Esophagus (tissue), 2 donors: ENCODE data around the gene C1orf105. TPM values are rescaled to one million over a fixed set of nuclear protein-coding genes. Genes with fewer than 3 reads are reported as not detected.

ENCODE experiments used
- H3K27ac ChIP-seq, 2 donors: one replicate each; pipeline ENCODE4 v1.5.1; 2013; ENCODE audit warnings: low read depth in 2 of 2, mild to moderate bottlenecking in 2 of 2, inconsistent platforms in 1 of 2, low read length in 1 of 2, moderate library complexity in 1 of 2
- H3K27me3 ChIP-seq, 2 donors: one replicate each; pipeline ENCODE4 v1.6.1; 2013; ENCODE audit warnings: low read length in 2 of 2, control low read depth in 1 of 2, mild to moderate bottlenecking in 1 of 2; ENCODE audit not compliant: insufficient read depth in 2 of 2, control insufficient read depth in 1 of 2
- H3K36me3 ChIP-seq, 2 donors: one replicate each; pipeline ENCODE4 v1.6.1; 2013; ENCODE audit warnings: low read length in 1 of 2; ENCODE audit not compliant: control insufficient read depth in 2 of 2, insufficient read depth in 2 of 2
- H3K4me1 ChIP-seq, 2 donors: one replicate each; pipeline ENCODE4 v1.6.1; 2013; ENCODE audit warnings: low read length in 1 of 2; ENCODE audit not compliant: control insufficient read depth in 2 of 2, insufficient read depth in 2 of 2
- H3K4me3 ChIP-seq, 2 donors: one replicate each; pipeline ENCODE4 v1.5.1; 2013; ENCODE audit warnings: low read length in 2 of 2, mild to moderate bottlenecking in 2 of 2, low read depth in 1 of 2, moderate library complexity in 1 of 2
- H3K9me3 ChIP-seq, 2 donors: one replicate each; pipeline ENCODE4 v1.6.1; 2013; ENCODE audit warnings: mild to moderate bottlenecking in 2 of 2, low read depth in 1 of 2, low read length in 1 of 2, moderate library complexity in 1 of 2; ENCODE audit not compliant: control insufficient read depth in 2 of 2, insufficient read depth in 1 of 2
- WGBS, 2 donors: extraction: QIAGEN DNeasy Blood & Tissue Kit; methylation state at CpG; one replicate each; pipeline ENCODE4 v1.1.7; 2013; 5-methylcytosine and 5-hydroxymethylcytosine counted together
- polyA plus RNA-seq, 2 donors: library from polyadenylated mRNA; stranded (reverse); fragments of 200-250 nt; gene quantifications; one replicate each; pipeline ENCODE4 v1.2.3, GENCODE V29; 2013
- donor health status: healthy with polysubstance abuse.
- donor health status: Bipolar disorder and iron deficiency.

The C1orf105 gene
- polyA plus RNA-seq, 2 donors, result not detected

DNA sequence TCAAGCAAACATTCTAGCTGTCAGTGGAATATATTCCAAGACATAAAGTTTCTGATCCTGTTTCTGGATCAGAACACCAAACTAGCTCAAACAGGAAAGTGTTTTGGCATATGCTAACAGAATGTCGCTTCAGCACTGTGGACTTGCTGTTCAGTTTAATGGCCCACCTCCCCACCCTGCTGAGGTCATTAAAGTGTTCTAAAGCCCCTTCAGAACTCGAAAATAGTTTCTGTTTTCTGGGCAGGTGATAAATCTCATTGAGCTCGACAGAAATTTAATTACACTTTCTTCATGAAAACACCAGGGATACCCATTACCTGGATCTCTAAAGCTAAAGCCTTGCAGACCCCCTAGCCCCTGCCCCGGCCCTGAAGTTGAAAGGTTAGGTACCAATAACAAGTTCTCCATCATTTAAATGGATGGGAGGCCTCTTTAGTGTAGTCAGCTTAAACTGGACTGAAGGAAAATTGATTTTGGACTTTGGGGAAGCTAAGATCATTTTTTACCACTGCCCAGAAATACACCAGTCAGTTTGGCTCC is 3.9 kb upstream of the C1orf105 start:
- Histone ChIP-seq H3K9me3 (no peaks in the 10 kb centered on the region), H3K27ac (no peak overlapping the region), H3K36me3 (no peaks in the 10 kb centered on the region), H3K27me3 (no peaks in the 10 kb centered on the region), H3K4me3 (no peak overlapping the region), H3K4me1 (no peaks in the 10 kb centered on the region)
- 72 to 75% methylated on average over 4 of the region's 4 CpGs for WGBS, 2 donors

DNA sequence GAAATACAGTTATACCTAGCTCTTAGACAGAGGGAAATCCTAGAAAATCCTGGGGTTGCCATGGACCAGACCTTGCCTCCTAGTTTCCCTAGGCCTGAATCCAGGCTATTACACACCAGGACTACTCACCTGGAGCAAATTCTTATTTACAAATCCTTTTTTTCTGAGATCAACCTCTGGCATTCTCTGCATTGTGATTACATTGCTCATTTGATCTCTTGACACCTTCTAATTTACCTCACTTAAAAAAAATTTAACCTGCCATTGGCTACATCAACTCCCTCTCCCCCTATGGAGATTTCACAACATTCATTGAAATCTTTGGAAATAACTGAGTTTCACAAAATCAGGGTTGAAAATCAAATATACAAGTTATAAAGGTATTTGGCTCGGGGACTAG is 2.9 kb upstream of the C1orf105 start:
- Histone ChIP-seq H3K36me3 (no peaks in the 10 kb centered on the region), H3K9me3 (no peaks in the 10 kb centered on the region), H3K4me3 (no peak overlapping the region), H3K4me1 (no peaks in the 10 kb centered on the region), H3K27ac (no peak overlapping the region), H3K27me3 (no peaks in the 10 kb centered on the region)
- WGBS, 2 donors, result 93 to 96% methylated on average over 1 of the region's 1 CpG

DNA sequence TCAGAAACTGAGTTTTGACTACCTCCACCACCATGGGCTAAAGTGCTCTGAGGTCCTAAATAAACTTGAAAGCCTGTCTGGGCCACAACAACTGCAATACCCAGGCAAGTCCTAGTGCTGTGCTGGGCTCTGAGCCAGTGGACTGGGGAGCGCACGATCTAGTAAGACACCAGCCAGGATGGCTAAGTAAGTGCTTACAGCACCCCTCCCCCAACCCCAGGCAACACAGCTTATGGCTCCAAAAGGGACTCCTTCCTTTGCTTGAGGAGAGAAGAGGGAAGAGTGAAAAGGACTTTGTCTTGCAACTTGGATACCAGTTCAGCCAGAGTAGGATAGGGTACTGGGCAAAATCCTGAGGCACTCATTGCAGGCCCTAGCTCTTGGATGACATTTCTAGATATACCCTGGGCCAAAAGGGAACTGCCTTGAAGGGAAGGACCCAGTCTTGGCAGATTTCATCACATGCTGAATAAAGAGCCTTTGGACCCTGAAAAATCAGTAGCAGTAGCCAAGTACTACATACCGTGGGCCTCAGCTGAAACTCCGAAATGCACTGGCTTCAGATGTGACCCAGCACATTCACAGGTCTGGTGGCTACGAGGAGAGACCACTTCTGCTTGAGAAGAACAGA is 1.6 kb downstream of the C1orf105 start:
- no peaks in the 10 kb centered on the region for H3K36me3 ChIP-seq
- no peaks in the 10 kb centered on the region for H3K27me3 ChIP-seq
- WGBS, 2 donors, result 78 to 80% methylated on average over 5 of the region's 5 CpGs
- no peaks in the 10 kb centered on the region for H3K4me1 ChIP-seq
- H3K4me3 ChIP-seq, result no peak overlapping the region
- H3K9me3 ChIP-seq, result no peaks in the 10 kb centered on the region
- H3K27ac ChIP-seq, result no peak overlapping the region

DNA sequence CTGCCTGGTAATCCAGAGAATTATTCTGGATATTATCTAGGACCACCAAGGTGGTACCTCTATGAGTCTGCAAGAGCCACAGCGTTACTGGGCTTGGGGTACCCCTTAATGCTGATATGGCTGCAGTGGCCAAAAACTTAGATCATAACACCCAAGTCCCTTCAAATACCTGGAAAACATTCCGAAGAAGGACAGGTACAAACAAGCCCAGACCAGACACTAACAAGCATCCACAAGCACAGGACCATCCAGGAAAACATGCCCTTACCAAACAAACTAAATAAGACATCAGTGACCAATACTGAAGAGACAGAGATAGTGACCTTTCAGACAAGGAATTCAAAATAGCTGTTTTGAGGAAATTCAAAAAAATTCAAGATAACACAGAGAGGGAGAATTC is 2.9 kb downstream of the C1orf105 start:
- Histone ChIP-seq H3K36me3 (no peaks in the 10 kb centered on the region), H3K27me3 (no peaks in the 10 kb centered on the region), H3K4me1 (no peaks in the 10 kb centered on the region), H3K27ac (no peak overlapping the region), H3K9me3 (no peaks in the 10 kb centered on the region), H3K4me3 (no peak overlapping the region)
- 86 to 88% methylated on average over 2 of the region's 2 CpGs for WGBS, 2 donors

DNA sequence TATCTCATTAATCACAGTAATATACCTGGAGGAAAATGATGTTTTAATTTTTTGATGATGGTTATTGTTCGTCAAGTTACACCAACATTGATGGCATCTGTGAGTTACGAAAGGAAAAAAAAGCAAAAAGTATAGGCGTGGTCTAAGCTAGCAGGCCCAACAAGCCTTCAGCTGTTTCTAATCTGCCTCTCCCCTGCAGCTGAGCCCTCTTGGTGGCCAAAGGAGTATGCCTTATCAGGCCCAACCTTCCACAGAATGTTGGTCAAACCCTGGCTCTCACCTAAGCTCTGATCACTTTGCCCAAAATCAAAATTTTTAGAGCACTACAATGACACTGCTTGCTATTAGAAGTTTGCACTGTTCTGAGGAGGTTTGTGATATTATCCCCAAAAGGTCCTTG is 4.9 kb downstream of the C1orf105 start:
- Histone ChIP-seq H3K27me3 (no peaks in the 10 kb centered on the region), H3K4me3 (no peak overlapping the region), H3K27ac (no peak overlapping the region), H3K9me3 (no peaks in the 10 kb centered on the region), H3K36me3 (no peaks in the 10 kb centered on the region), H3K4me1 (no peaks in the 10 kb centered on the region)
- 80 to 86% methylated on average over 3 of the region's 3 CpGs for WGBS, 2 donors

DNA sequence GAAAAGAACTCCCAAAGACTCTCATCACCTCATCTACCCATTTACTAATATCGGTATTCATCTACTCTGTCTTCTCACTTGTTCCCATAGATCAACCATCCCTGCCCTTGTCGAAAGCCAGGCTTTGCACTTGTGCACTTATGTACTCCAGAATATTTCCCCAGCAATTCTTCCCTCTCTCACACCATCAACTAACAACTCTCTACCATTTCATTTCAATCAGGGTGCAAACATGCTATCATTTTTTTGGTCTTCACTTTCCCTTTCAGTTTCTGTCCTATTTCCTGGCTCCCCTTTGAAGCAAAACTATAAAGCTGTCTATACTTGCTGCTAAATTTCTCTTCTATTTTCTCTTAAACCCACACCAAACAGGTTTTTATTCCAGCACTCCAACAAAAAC is 6.7 kb downstream of the C1orf105 start:
- Histone ChIP-seq H3K27me3 (no peaks in the 10 kb centered on the region), H3K4me3 (no peak overlapping the region), H3K36me3 (no peaks in the 10 kb centered on the region), H3K4me1 (no peaks in the 10 kb centered on the region), H3K9me3 (no peaks in the 10 kb centered on the region), H3K27ac (no peak overlapping the region)
- 95% methylated on average over 2 of the region's 2 CpGs for WGBS, 2 donors

DNA sequence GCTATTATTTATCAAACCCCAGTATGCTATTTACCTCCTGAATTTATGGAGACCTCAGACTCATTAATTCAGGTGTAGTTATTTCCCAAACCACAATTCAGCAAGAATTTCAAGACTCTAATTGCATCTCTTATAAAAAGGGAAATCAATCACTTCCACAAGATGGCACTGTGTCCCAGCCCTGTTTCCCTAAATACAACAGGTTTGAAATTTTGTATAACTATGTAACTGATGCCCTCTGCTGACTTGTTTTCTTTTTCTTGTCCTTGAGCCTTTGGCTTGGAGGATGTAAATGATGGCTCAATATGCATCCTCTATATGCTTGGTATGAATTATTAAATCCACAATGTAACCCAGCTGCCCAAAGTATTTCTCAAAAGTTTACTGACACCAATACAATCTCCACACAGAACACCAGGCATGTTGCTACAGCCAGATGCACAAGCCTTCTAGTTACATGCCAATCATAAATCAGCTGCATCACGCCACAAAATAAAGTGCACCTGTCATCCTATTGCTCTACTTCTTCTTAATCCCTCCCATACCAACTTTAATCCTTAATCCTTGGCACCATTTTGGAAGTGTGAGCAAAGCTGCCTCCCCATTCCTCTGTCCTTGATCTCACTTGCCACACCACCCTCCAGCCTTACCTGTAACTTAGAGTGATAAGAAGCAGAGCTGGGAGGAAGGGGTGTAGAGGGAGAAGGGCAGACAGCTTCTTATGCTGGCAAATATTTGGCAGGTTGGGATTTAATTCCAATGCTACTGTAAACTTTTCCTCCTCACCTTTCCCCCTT is 9.0 kb downstream of the C1orf105 start:
- H3K27me3 ChIP-seq, result no peaks in the 10 kb centered on the region
- 67 to 70% methylated on average over 1 of the region's 1 CpG for WGBS, 2 donors

DNA sequence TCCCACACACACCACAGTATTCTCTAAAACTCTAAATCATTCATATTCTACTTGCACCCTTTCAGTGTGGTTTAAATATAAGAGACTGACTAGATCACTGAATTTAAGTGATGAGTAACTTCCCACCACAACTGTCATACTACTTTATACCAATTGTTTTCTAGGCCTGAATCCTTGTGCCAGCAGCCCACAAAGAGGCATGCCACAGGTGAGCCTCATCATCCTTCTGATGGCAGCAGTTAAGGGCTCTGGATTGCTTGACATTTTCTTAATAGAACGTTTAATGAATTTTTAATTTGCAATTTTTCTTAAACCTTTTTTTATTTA is 9.6 kb downstream of the C1orf105 start:
- no peaks in the 10 kb centered on the region for H3K36me3 ChIP-seq
- no peaks in the 10 kb centered on the region for H3K9me3 ChIP-seq
- H3K4me1 ChIP-seq, result no peaks in the 10 kb centered on the region
- 71 to 88% methylated on average over 1 of the region's 1 CpG for WGBS, 2 donors
- no peak overlapping the region for H3K27ac ChIP-seq
- H3K4me3 ChIP-seq, result no peak overlapping the region
- no peaks in the 10 kb centered on the region for H3K27me3 ChIP-seq

More for the DNA sequence above, 9.0 kb downstream of the C1orf105 start:
- Histone ChIP-seq H3K9me3 (no peaks in the 10 kb centered on the region), H3K4me3 (no peak overlapping the region), H3K36me3 (no peaks in the 10 kb centered on the region), H3K27ac (no peak overlapping the region), H3K4me1 (no peaks in the 10 kb centered on the region)

DNA sequence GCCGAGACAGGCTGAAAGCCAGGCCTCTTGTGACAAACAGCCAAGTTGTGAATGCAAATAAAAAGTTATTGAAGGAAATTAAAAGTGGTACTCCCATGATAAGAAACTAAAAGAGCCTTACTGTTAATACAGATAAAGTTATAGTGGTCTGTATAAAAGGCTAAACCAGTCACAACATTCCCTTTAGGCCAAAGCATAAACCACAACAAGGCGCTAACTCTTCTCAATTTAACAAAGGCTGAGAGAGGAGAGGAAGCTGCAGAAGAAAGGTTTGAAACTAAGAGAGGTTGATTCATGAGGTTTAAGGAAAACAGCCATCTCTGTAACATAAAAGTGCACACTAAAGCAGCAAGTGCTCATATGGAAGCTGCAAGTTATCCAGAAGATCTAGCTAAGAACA is 10.7 kb downstream of the C1orf105 start:
- Histone ChIP-seq H3K36me3 (no peaks in the 10 kb centered on the region), H3K9me3 (no peaks in the 10 kb centered on the region), H3K27ac (no peak overlapping the region), H3K4me3 (no peak overlapping the region), H3K4me1 (no peaks in the 10 kb centered on the region), H3K27me3 (no peaks in the 10 kb centered on the region)
- WGBS, 2 donors, result 74 to 85% methylated on average over 2 of the region's 2 CpGs
